Measurements from ENCODE around the gene KIAA0040.

DNA sequence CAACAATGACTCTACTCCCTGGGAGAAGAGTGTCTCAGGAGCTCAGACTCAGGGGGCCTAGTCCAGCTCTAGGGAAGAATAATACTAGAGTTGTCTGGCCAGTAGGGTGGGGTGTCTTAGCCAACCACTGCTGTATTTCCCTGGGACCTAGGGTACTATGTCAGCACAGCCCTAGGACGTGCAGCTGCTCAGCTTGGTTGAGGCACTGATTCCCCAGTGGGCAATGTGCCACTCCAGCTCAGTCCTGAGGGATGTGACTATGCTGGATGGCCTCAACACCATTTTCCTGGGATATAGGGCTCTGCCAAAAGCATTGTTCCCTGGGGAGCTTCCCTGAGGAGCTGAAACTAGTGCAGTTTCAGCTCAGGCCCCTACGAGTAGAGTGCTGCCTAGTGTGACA is 77.6 kb downstream of the KIAA0040 start:
- TF ChIP-seq, protein P1, sequence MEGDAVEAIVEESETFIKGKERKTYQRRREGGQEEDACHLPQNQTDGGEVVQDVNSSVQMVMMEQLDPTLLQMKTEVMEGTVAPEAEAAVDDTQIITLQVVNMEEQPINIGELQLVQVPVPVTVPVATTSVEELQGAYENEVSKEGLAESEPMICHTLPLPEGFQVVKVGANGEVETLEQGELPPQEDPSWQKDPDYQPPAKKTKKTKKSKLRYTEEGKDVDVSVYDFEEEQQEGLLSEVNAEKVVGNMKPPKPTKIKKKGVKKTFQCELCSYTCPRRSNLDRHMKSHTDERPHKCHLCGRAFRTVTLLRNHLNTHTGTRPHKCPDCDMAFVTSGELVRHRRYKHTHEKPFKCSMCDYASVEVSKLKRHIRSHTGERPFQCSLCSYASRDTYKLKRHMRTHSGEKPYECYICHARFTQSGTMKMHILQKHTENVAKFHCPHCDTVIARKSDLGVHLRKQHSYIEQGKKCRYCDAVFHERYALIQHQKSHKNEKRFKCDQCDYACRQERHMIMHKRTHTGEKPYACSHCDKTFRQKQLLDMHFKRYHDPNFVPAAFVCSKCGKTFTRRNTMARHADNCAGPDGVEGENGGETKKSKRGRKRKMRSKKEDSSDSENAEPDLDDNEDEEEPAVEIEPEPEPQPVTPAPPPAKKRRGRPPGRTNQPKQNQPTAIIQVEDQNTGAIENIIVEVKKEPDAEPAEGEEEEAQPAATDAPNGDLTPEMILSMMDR (IDR thresholded peaks at IDR 0.05): no peak
- no peak for TF ChIP-seq POLR2A (IDR thresholded peaks at IDR 0.05)
